ENCODE measurements around the gene HCK.

DNA sequence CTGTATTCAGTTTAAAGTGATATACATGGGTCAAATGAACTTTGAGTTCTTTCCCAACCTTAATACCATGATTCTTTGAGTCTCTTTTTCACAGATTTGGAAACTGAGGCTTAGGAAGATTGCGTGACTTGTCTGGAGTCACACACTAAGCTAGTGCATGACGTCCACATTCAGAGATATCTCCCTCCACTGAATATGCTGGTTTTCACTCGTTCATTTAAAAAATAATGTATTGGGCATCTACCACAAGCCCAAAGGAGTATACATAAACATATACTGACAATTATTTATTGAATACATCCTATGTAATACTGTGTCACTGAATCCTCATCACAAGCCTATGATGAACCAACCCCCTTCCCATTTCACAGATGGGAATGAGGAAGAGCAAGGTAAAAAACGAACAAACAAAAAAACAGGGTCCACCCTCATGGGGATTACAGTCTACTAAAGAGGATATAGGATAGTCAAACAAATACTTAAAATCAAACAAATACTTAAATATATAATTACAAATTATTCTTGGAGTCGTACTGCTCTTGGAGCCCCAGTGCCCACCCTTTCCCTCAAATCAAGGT lies 56.9 kb downstream of the HCK start:
- TF ChIP-seq GATA2 (IDR thresholded peaks at IDR 0.05; ENCODE audit: low read depth, low read length) (no peak), GATA3 (IDR thresholded peaks at IDR 0.05; ENCODE audit: low read depth, low read length) (no peak)

Measured in SH-SY5Y (cell line).